GM12891 (cell line): ENCODE results near the gene ANO2.

Source experiments
- DNase-seq: peaks from one replicate; pipeline ENCODE4 v3.0.0; 2011; ENCODE audit warnings: low spot score; ENCODE audit not compliant: insufficient read length
- FAIRE-seq: peaks from 2 replicates; lab custom pipeline; 2011; peaks lifted over from hg19 to GRCh38; lab: Jason Lieb, UNC
- PAX5 ChIP-seq: IDR thresholded peaks from 2 replicates; pipeline ENCODE4 v1.6.1; 2011; ENCODE audit warnings: low read length, moderate library complexity, mild to moderate bottlenecking; ENCODE audit not compliant: insufficient read depth, severe bottlenecking
- POLR2A ChIP-seq: IDR thresholded peaks from 2 replicates; pipeline ENCODE4 v1.6.1; 2011; ENCODE audit warnings: low read depth, low read length, control low read depth
- POLR2AphosphoS5 ChIP-seq: IDR thresholded peaks from 2 replicates; pipeline ENCODE4 v1.6.1; 2011; ENCODE audit warnings: low read depth, low read length, control low read depth
- POU2F2 ChIP-seq: IDR thresholded peaks from 2 replicates; pipeline ENCODE4 v1.6.1; 2011; ENCODE audit warnings: low read depth, mild to moderate bottlenecking, control low read depth, low read length, moderate library complexity
- SPI1 ChIP-seq: IDR thresholded peaks from 2 replicates; pipeline ENCODE4 v1.6.1; 2011; ENCODE audit warnings: low read depth, low read length, control low read depth
- TAF1 ChIP-seq: IDR thresholded peaks from 2 replicates; pipeline ENCODE4 v1.6.1; 2011; ENCODE audit warnings: low read depth, low read length, control low read depth

The ANO2 gene

GRCh38 chr12:5593998-5594397 is 351.1 kb downstream of the ANO2 start:
- FAIRE-seq (no peak), DNase-seq (no peak)
- no peak for TF ChIP-seq POLR2AphosphoS5
- TF ChIP-seq TAF1, result no peak
- TF ChIP-seq SPI1, result no peak
- no peak for TF ChIP-seq POU2F2
- TF ChIP-seq POLR2A, result no peak
- no peak for TF ChIP-seq PAX5

- FAIRE-seq (no peak), DNase-seq (no peak)
- no peak for TF ChIP-seq TAF1
- no peak for TF ChIP-seq POLR2AphosphoS5
- TF ChIP-seq PAX5, result no peak
- no peak for TF ChIP-seq POLR2A
- no peak for TF ChIP-seq SPI1
- TF ChIP-seq POU2F2, result no peak
Observed at GRCh38 chr12:5593086-5593485, 352.0 kb downstream of the ANO2 start.

GRCh38 chr12:5592310-5592709 is 352.7 kb downstream of the ANO2 start:
- DNase-seq (no peak), FAIRE-seq (no peak)
- TF ChIP-seq POU2F2 (no peak), PAX5 (no peak), POLR2A (no peak), TAF1 (no peak), POLR2AphosphoS5 (no peak), SPI1 (no peak)

- no peak for FAIRE-seq
- DNase-seq, result no peak
- TF ChIP-seq POU2F2 (no peak), PAX5 (no peak), POLR2A (no peak), TAF1 (no peak), SPI1 (no peak), POLR2AphosphoS5 (no peak)
Observed at GRCh38 chr12:5590316-5590715, 354.7 kb downstream of the ANO2 start.

- TF ChIP-seq POLR2A (no peak), SPI1 (no peak), TAF1 (no peak), PAX5 (no peak), POU2F2 (no peak)
- DNase-seq, result no peak
- no peak for FAIRE-seq
Observed at GRCh38 chr12:5589054-5589453, 356.0 kb downstream of the ANO2 start.

- DNase-seq, result no peak
- TF ChIP-seq POLR2AphosphoS5, result no peak
- TF ChIP-seq SPI1, result no peak
- TF ChIP-seq POU2F2, result no peak
- TF ChIP-seq PAX5, result no peak
- no peak for TF ChIP-seq TAF1
- no peak for TF ChIP-seq POLR2A
- FAIRE-seq, result no peak
Observed at GRCh38 chr12:5588591-5588990, 356.5 kb downstream of the ANO2 start.

GRCh38 chr12:5588176-5588575 is 356.9 kb downstream of the ANO2 start:
- DNase-seq, result no peak
- no peak for FAIRE-seq
- no peak for TF ChIP-seq POLR2A
- TF ChIP-seq TAF1, result no peak
- TF ChIP-seq PAX5, result no peak
- no peak for TF ChIP-seq POU2F2
- TF ChIP-seq POLR2AphosphoS5, result no peak
- no peak for TF ChIP-seq SPI1

GRCh38 chr12:5587711-5588121 is 357.3 kb downstream of the ANO2 start:
- DNase-seq (no peak), FAIRE-seq (no peak)
- TF ChIP-seq SPI1 (no peak), TAF1 (no peak), PAX5 (no peak), POLR2AphosphoS5 (no peak), POLR2A (no peak), POU2F2 (no peak)

GRCh38 chr12:5586201-5586600 is 358.9 kb downstream of the ANO2 start:
- TF ChIP-seq PAX5 (no peak), POLR2AphosphoS5 (no peak), SPI1 (no peak), POU2F2 (no peak), POLR2A (no peak), TAF1 (no peak)
- FAIRE-seq (no peak), DNase-seq (no peak)

- TF ChIP-seq PAX5, result no peak
- no peak for TF ChIP-seq POU2F2
- no peak for TF ChIP-seq TAF1
- no peak for TF ChIP-seq SPI1
- TF ChIP-seq POLR2AphosphoS5, result no peak
- TF ChIP-seq POLR2A, result no peak
- DNase-seq, result no peak
- FAIRE-seq, result no peak
Observed at GRCh38 chr12:5585178-5585577, 359.9 kb downstream of the ANO2 start.
